Endothelial cell of umbilical vein (primary cell): ENCODE measurements around the gene NPTN. TPM values are rescaled to one million over a fixed set of nuclear protein-coding genes. Genes with fewer than 3 reads are reported as not detected.

Experiments
- BruUV-seq: library from RNA; stranded (reverse); fragments of 400-500 nt; replicated peaks from 2 replicates; lab custom pipeline; 2021; lab: Mats Ljungman, UMichigan
- CTCF ChIA-PET: fragments of 300-600, 350-600 bp; sonication (Branson Sonifier 250); formaldehyde crosslinking; loops from one replicate; lab custom pipeline; 2021; ENCODE audit warnings: antibody characterized with exemption, inconsistent platforms; lab: Charles Lee
- POLR2A ChIA-PET: fragments of 300-600, 350-600 bp; sonication (Branson Sonifier 250); formaldehyde crosslinking; loops from one replicate; lab custom pipeline; 2021; ENCODE audit warnings: antibody characterized with exemption, inconsistent platforms; lab: Charles Lee
- DNase-seq: peaks from one replicate; pipeline ENCODE4 v3.0.0-alpha.2; 2011; ENCODE audit warnings: low read depth, low spot score
- FAIRE-seq: peaks from 2 replicates; lab custom pipeline; 2011; peaks lifted over from hg19 to GRCh38; lab: Jason Lieb, UNC
- H2AFZ ChIP-seq: 2 replicates; pipeline ENCODE4 v1.6.0; 2012; ENCODE audit warnings: low read depth, low read length, control low read depth, inconsistent platforms
- H3K27ac ChIP-seq: 2 replicates; pipeline ENCODE4 v1.5.1; 2011; ENCODE audit warnings: low read depth, mild to moderate bottlenecking, control low read depth, low read length, moderate library complexity; ENCODE audit not compliant: insufficient read depth
- H3K27me3 ChIP-seq, 2 experiments: 2 replicates each; pipeline versions ENCODE4 v1.6.0 to v1.6.1; 2011; ENCODE audit warnings: low read length in 2 of 2, mixed read lengths in 1 of 2; ENCODE audit not compliant: control insufficient read depth in 2 of 2, insufficient read depth in 2 of 2
- H3K36me3 ChIP-seq, 2 experiments: 2 replicates in 1 of 2; 3 replicates in 1 of 2; pipeline ENCODE4 v1.5.1; 2011; ENCODE audit warnings: low read length in 2 of 2, mild to moderate bottlenecking in 1 of 2, moderate library complexity in 1 of 2; ENCODE audit not compliant: control insufficient read depth in 2 of 2, insufficient read depth in 2 of 2; ENCODE audit errors: extremely low read depth in 1 of 2
- H3K4me1 ChIP-seq: 3 replicates; pipeline ENCODE4 v1.5.1; 2011; ENCODE audit warnings: mild to moderate bottlenecking, low read length; ENCODE audit not compliant: control insufficient read depth, insufficient read depth; ENCODE audit errors: extremely low read depth
- H3K4me2 ChIP-seq: 2 replicates; pipeline ENCODE4 v1.6.1; 2011; ENCODE audit warnings: low read length, control low read depth, mixed read lengths; ENCODE audit not compliant: insufficient read depth
- H3K4me3 ChIP-seq, 3 experiments: fragments of 200-600 bp in 1 of 3; sonication (generic), shearing (Covaris generic) in 1 of 3; replicated peaks in 1 of 3; 2 replicates each; pipeline ENCODE4 v1.5.1; 2011 to 2016; ENCODE audit warnings: control low read depth in 3 of 3, low read length in 3 of 3, mild to moderate bottlenecking in 2 of 3, inconsistent platforms in 1 of 3, low read depth in 1 of 3, moderate library complexity in 1 of 3; ENCODE audit not compliant: insufficient read depth in 1 of 3
- H3K79me2 ChIP-seq: 2 replicates; pipeline ENCODE4 v1.6.0; 2012; ENCODE audit warnings: low read length, inconsistent platforms; ENCODE audit not compliant: control insufficient read depth, insufficient read depth
- H3K9ac ChIP-seq: replicated peaks from 2 replicates; pipeline ENCODE3; 2011; ENCODE audit warnings: low read length, control low read depth; ENCODE audit not compliant: insufficient read depth; ENCODE audit errors: extremely low read depth
- H3K9me1 ChIP-seq: replicated peaks from 3 replicates; pipeline ENCODE4 v1.6.0; 2011; ENCODE audit warnings: mild to moderate bottlenecking, low read length; ENCODE audit not compliant: control insufficient read depth, insufficient read depth; ENCODE audit errors: extremely low read depth
- H3K9me3 ChIP-seq: replicated peaks from 2 replicates; pipeline ENCODE4 v1.5.1; 2012; ENCODE audit warnings: low read length, inconsistent platforms; ENCODE audit not compliant: control insufficient read depth, insufficient read depth
- H4K20me1 ChIP-seq: replicated peaks from 2 replicates; pipeline ENCODE3; 2011; ENCODE audit warnings: mild to moderate bottlenecking, low read length; ENCODE audit not compliant: control insufficient read depth, insufficient read depth; ENCODE audit errors: extremely low read depth
- EZH2 ChIP-seq: IDR thresholded peaks from 2 replicates; pipeline ENCODE4 v1.6.1; 2012; ENCODE audit warnings: borderline replicate concordance, low read depth, mild to moderate bottlenecking, moderate library complexity, low read length, inconsistent platforms; ENCODE audit not compliant: severe bottlenecking
- FOS ChIP-seq: IDR thresholded peaks from 2 replicates; pipeline ENCODE4 v1.6.1; 2011; ENCODE audit warnings: mild to moderate bottlenecking, low read length, moderate library complexity, borderline replicate concordance; ENCODE audit not compliant: insufficient read depth
- GATA2 ChIP-seq: IDR thresholded peaks from 2 replicates; pipeline ENCODE4 v1.7.0; 2011; ENCODE audit warnings: low read depth, mild to moderate bottlenecking, moderate library complexity, mixed read lengths, low read length; ENCODE audit not compliant: insufficient read length, insufficient read depth
- JUN ChIP-seq: IDR thresholded peaks from 2 replicates; pipeline ENCODE4 v1.6.1; 2011; ENCODE audit warnings: borderline replicate concordance, low read depth; ENCODE audit not compliant: insufficient read length, insufficient read depth
- MYC ChIP-seq: IDR thresholded peaks from one replicate; pipeline ENCODE4 v1.6.1; 2011; ENCODE audit warnings: mild to moderate bottlenecking, low read depth, low read length
- POLR2A ChIP-seq: IDR thresholded peaks from 2 replicates; pipeline ENCODE4 v1.6.1; 2012; ENCODE audit warnings: low read depth, mild to moderate bottlenecking, control low read depth, low read length
- POLR2AphosphoS5 ChIP-seq: IDR thresholded peaks from 2 replicates; pipeline ENCODE4 v1.6.1; 2012; ENCODE audit warnings: low read depth, mild to moderate bottlenecking, control low read depth, low read length, moderate library complexity; ENCODE audit not compliant: insufficient read depth
- dilution Hi-C: fragments of 300-500 bp; cut with MboI; formaldehyde crosslinking; loops from one replicate; pipeline ENCODE4 v1.15.0; 2019; ENCODE audit warnings: low sequenced_read_pairs; ENCODE audit not compliant: extremely low pct_ligation_motif_present
- intact Hi-C: fragments of 100-400 bp; cut with micrococcal nuclease; formaldehyde crosslinking; loops from one replicate; pipeline ENCODE4 v1.10.0; 2022
- polyA plus RNA-seq, 4 experiments: library from polyadenylated mRNA; depleted of rRNA in 3 of 4; stranded (reverse) in 3 of 4; unstranded in 1 of 4; fragments of >200 nt; gene quantifications; 2 replicates each; pipeline versions ENCODE4 v1.2.1 to v1.2.3, GENCODE V29; 2011 to 2012; ENCODE audit warnings: missing spikeins in 1 of 4
- total RNA-seq: library from RNA; stranded (reverse); gene quantifications from 2 replicates; pipeline ENCODE4 v1.2.3, GENCODE V29; 2021
- TF ChIP-seq, protein P1 (sequence below), 2 donors: IDR thresholded peaks; 1 replicate in 1 of 2; 2 replicates in 1 of 2; pipeline ENCODE4 v1.5.1; 2011; ENCODE audit warnings: low read length in 2 of 2, mild to moderate bottlenecking in 2 of 2, moderate library complexity in 2 of 2, control low read depth in 1 of 2, inconsistent platforms in 1 of 2, low read depth in 1 of 2; ENCODE audit not compliant: insufficient read depth in 1 of 2; ENCODE audit errors: extremely low read depth in 1 of 2
- TF ChIP-seq, protein P2 (sequence below): IDR thresholded peaks from 2 replicates; pipeline ENCODE4 v1.6.1; 2011; ENCODE audit not compliant: insufficient read depth, insufficient read length

Gene NPTN
- total and polyA plus RNA-seq, 2 donors (not counting 3 experiments of a cell fraction or from before 2014, with no cell fraction given), result 77.4 to 81.3 TPM

DNA sequence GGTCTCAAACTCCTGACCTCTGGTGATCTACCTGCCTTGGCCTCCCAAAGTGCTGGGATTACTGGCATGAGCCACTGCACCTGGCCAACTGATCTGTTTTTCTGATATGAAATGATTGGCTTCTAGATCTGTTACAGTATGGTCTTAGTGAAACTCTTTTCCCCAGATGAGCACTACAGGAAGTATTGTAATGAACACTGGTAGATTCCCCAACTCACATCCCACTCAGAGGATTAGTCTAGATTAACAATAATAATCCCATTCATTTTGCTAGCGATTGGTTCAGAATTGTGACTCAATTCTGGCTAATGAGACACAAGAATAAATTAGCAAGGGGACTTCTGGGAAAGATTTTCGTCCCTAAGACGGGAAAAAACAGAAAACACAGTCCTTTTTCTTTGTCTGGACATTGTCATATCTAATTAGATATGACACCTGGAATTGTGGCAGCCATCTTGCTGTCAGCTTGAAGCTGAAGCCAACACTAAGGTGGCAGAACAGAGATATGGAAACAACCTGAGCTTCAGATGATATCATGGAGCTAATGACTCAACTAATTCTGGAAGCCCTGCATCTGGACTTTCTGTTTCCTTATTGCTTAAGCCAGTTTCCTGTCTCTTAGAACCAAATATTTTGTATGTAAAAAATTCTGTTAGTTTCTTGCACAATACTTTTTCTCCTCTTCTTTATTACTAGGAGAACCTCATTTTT lies 17.4 kb upstream of the NPTN start:
- Histone ChIP-seq H3K9me3 (no peaks in the 10 kb centered on the region), H3K9ac (no peak overlapping the region), H3K9me1 (no peaks in the 10 kb centered on the region), H4K20me1 (no peaks in the 10 kb centered on the region), H3K27me3 (peaks cover 2 to 5% of the 10 kb centered on the region in 2 experiments), H3K4me3 (no peak overlapping the region), H3K4me2 (no peak overlapping the region), H3K27ac (no peak overlapping the region), H3K36me3 (no peaks in the 10 kb centered on the region), H3K79me2 (no peaks in the 10 kb centered on the region), H3K4me1 (no peaks in the 10 kb centered on the region), H2AFZ (no peak overlapping the region)
- ChIA-PET CTCF (interaction anchor here (1.2 to 2.9 kb wide), 4 partner anchors 15 to 49 kb away, joined by 3 to 23 read pairs (median 4); partner anchors contain the start of gene NPTN), POLR2A (no interaction called here)
- intact Hi-C loops, result no loop called here
- FAIRE-seq (peak; percentile 40), DNase-seq (peak; percentile 39)
- BruUV-seq, result no TSS peak
- TF ChIP-seq, protein P1, sequence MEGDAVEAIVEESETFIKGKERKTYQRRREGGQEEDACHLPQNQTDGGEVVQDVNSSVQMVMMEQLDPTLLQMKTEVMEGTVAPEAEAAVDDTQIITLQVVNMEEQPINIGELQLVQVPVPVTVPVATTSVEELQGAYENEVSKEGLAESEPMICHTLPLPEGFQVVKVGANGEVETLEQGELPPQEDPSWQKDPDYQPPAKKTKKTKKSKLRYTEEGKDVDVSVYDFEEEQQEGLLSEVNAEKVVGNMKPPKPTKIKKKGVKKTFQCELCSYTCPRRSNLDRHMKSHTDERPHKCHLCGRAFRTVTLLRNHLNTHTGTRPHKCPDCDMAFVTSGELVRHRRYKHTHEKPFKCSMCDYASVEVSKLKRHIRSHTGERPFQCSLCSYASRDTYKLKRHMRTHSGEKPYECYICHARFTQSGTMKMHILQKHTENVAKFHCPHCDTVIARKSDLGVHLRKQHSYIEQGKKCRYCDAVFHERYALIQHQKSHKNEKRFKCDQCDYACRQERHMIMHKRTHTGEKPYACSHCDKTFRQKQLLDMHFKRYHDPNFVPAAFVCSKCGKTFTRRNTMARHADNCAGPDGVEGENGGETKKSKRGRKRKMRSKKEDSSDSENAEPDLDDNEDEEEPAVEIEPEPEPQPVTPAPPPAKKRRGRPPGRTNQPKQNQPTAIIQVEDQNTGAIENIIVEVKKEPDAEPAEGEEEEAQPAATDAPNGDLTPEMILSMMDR (IDR thresholded peaks at IDR 0.05; ENCODE audit: extremely low read depth in 1 of 2, insufficient read depth in 1 of 2, low read depth in 1 of 2, low read length in 2 of 2), result no peak
- TF ChIP-seq GATA2, result no peak
- no peak for TF ChIP-seq EZH2
- no peak for TF ChIP-seq JUN
- TF ChIP-seq, protein P2, sequence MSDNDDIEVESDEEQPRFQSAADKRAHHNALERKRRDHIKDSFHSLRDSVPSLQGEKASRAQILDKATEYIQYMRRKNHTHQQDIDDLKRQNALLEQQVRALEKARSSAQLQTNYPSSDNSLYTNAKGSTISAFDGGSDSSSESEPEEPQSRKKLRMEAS, result no peak
- no peak for TF ChIP-seq POLR2A
- TF ChIP-seq MYC, result no peak
- no peak for TF ChIP-seq FOS
- TF ChIP-seq POLR2AphosphoS5, result no peak
- dilution Hi-C loops, result no loop called here
